CD4-positive, alpha-beta memory T cell (primary cell): Measurements from ENCODE around the gene FOCAD. TPM values are rescaled to one million over a fixed set of nuclear protein-coding genes. Genes with fewer than 3 reads are reported as not detected.

Experiments
- CTCF ChIA-PET: fragments of 350-600 bp; sonication (Branson Sonifier 250); formaldehyde crosslinking; loops from one replicate; lab custom pipeline; 2021; ENCODE audit warnings: inconsistent platforms; ENCODE audit not compliant: partially characterized antibody; lab: Charles Lee
- POLR2A ChIA-PET: fragments of 350-600 bp; sonication (Branson Sonifier 250); formaldehyde crosslinking; loops from one replicate; lab custom pipeline; 2021; ENCODE audit not compliant: partially characterized antibody; lab: Charles Lee
- DNase-seq, 5 donors: peaks; one replicate each; pipeline versions ENCODE4 v3.0.0 to v3.0.0-alpha.2; 2020 to 2022; ENCODE audit warnings: mixed read lengths in 1 of 5
- H3K27ac ChIP-seq: one replicate; pipeline ENCODE4 v1.7.0; 2013; ENCODE audit warnings: low read depth, low read length
- H3K27me3 ChIP-seq: 2 replicates; pipeline ENCODE4 v1.7.0; 2013; ENCODE audit warnings: mild to moderate bottlenecking, low read length, moderate library complexity; ENCODE audit not compliant: insufficient read depth
- H3K36me3 ChIP-seq: 2 replicates; pipeline ENCODE4 v1.7.0; 2013; ENCODE audit warnings: mild to moderate bottlenecking, low read length, moderate library complexity; ENCODE audit not compliant: insufficient read depth
- H3K4me1 ChIP-seq: 2 replicates; pipeline ENCODE4 v1.7.0; 2013; ENCODE audit warnings: mild to moderate bottlenecking, low read length, moderate library complexity; ENCODE audit not compliant: insufficient read depth
- H3K4me3 ChIP-seq, 2 donors: one replicate each; pipeline ENCODE4 v1.7.0; 2013; ENCODE audit warnings: low read length in 2 of 2, mild to moderate bottlenecking in 1 of 2
- H3K9me3 ChIP-seq, 2 donors: one replicate each; pipeline ENCODE4 v1.7.0; 2013; ENCODE audit warnings: low read length in 2 of 2, control low read depth in 1 of 2; ENCODE audit not compliant: control insufficient read depth in 1 of 2
- H3K27ac Mint-ChIP-seq, 7 donors: one replicate each; pipeline ENCODE4 v1.8.0; 2020 to 2021; ENCODE audit warnings: mixed read lengths in 7 of 7, mild to moderate bottlenecking in 6 of 7, inconsistent platforms in 3 of 7, moderate library complexity in 3 of 7
- H3K27me3 Mint-ChIP-seq, 2 donors: one replicate each; pipeline ENCODE4 v1.8.0; 2020 to 2021; ENCODE audit warnings: mixed read lengths in 2 of 2
- H3K36me3 Mint-ChIP-seq, 2 donors: one replicate each; pipeline ENCODE4 v1.8.0; 2020 to 2021; ENCODE audit warnings: mixed read lengths in 2 of 2, inconsistent platforms in 1 of 2, mild to moderate bottlenecking in 1 of 2
- H3K4me1 Mint-ChIP-seq, 4 donors: one replicate each; pipeline ENCODE4 v1.8.0; 2020 to 2021; ENCODE audit warnings: mixed read lengths in 4 of 4, mild to moderate bottlenecking in 1 of 4
- H3K4me3 Mint-ChIP-seq, 8 donors: one replicate each; pipeline ENCODE4 v1.8.0; 2020 to 2021; ENCODE audit warnings: mixed read lengths in 8 of 8, mild to moderate bottlenecking in 7 of 8, moderate library complexity in 6 of 8, inconsistent platforms in 3 of 8
- H3K9me3 Mint-ChIP-seq, 8 donors: one replicate each; pipeline ENCODE4 v1.8.0; 2020 to 2021; ENCODE audit warnings: mixed read lengths in 8 of 8, mild to moderate bottlenecking in 5 of 8, inconsistent platforms in 3 of 8, moderate library complexity in 1 of 8
- intact Hi-C: fragments of 100-400 bp; cut with micrococcal nuclease; formaldehyde crosslinking; loops from one replicate; pipeline ENCODE4 v1.15.1; 2023
- polyA plus RNA-seq, 2 donors: library from polyadenylated mRNA; unstranded; fragments of 300-500 nt; fragmentation: Illumina TruSeq; gene quantifications; one replicate each; pipeline ENCODE4 v1.2.3, GENCODE V29; 2021
- total RNA-seq, 2 experiments: library from RNA; stranded (reverse); gene quantifications; one replicate each; pipeline ENCODE4 v1.2.3, GENCODE V29; 2021

Gene FOCAD
- total and polyA plus RNA-seq, 4 experiments from 2014 or later = 12.4 to 20.6 (median 17.5) TPM

DNA sequence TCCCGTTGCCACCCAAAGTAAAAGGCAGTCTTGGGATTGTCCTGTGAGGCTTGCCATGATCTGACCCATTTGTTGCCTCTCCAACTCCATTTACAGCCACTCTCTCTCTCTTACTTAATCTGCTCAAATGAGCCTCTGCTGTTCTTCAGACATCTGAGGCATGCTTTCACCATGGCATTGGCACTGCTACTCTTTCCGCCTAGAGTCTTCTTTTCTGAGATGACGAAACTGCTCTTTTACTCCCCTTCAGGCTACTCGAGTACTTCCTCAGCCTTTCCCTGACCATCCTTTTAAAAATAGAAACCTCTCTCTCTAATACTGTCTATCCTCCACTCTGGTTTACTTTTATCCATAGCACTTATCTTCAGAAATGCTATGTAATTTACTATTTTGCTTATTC, 9.0 kb downstream of the FOCAD start:
- H3K27me3 Mint-ChIP-seq = no peaks in the 10 kb centered on the region
- ChIA-PET POLR2A (interaction anchor here (1.6 kb wide), 1 partner anchor 9 kb away, joined by 4 read pairs; the partner anchor contains the start of gene FOCAD), CTCF (no interaction called here)
- H3K27ac Mint-ChIP-seq = no peak overlapping the region
- H3K4me3 Mint-ChIP-seq = no peak overlapping the region
- Histone ChIP-seq H3K9me3 (no peaks in the 10 kb centered on the region), H3K36me3 (no peaks in the 10 kb centered on the region), H3K4me3 (no peak overlapping the region), H3K27me3 (no peaks in the 10 kb centered on the region), H3K4me1 (peaks cover 6% of the 10 kb centered on the region), H3K27ac (no peak overlapping the region)
- no peaks in the 10 kb centered on the region for H3K9me3 Mint-ChIP-seq
- DNase-seq = no peak
- H3K4me1 Mint-ChIP-seq = peaks cover 0 to 8% (median under 1%) of the 10 kb centered on the region in 4 donors
- peaks cover 0 to 5% of the 10 kb centered on the region in 2 donors for H3K36me3 Mint-ChIP-seq
- intact Hi-C loops = no loop called here

DNA sequence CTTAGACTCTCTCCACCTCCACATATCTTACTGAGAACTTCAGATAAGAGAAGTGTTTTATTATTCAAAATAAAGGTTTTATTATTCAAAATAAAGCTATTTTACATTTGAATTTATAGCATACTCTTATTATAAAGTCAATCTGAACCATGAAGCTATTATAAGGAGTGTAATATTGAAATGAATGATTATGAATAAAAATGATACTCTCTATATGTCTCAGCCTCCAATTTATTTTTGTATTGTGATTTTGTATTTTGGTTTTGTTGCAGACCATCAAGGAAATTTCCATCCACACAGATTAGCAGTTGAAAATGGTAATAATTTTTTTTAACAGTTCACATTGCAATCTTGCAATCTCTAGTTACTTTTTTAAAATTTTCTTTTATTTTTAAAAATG, 10.2 kb downstream of the FOCAD start:
- H3K4me1 ChIP-seq = peaks cover 6% of the 10 kb centered on the region
- DNase-seq = no peak
- intact Hi-C loops = no loop called here
- no peak overlapping the region for H3K4me3 Mint-ChIP-seq
- H3K4me3 ChIP-seq = no peak overlapping the region
- no peaks in the 10 kb centered on the region for H3K27me3 ChIP-seq
- H3K27me3 Mint-ChIP-seq = no peaks in the 10 kb centered on the region
- no peak overlapping the region for H3K27ac ChIP-seq
- peaks cover 0 to 5% of the 10 kb centered on the region in 2 donors for H3K36me3 Mint-ChIP-seq
- peaks cover 0 to 10% (median 3%) of the 10 kb centered on the region in 4 donors for H3K4me1 Mint-ChIP-seq
- POLR2A ChIA-PET = no interaction called here
- CTCF ChIA-PET = interaction anchor here (0.6 kb wide), 1 partner anchor 552 kb away, joined by 3 read pairs; no protein-coding TSS in a partner anchor
- no peaks in the 10 kb centered on the region for H3K36me3 ChIP-seq
- no peak overlapping the region for H3K27ac Mint-ChIP-seq
- H3K9me3 Mint-ChIP-seq = no peaks in the 10 kb centered on the region
- no peaks in the 10 kb centered on the region for H3K9me3 ChIP-seq

DNA sequence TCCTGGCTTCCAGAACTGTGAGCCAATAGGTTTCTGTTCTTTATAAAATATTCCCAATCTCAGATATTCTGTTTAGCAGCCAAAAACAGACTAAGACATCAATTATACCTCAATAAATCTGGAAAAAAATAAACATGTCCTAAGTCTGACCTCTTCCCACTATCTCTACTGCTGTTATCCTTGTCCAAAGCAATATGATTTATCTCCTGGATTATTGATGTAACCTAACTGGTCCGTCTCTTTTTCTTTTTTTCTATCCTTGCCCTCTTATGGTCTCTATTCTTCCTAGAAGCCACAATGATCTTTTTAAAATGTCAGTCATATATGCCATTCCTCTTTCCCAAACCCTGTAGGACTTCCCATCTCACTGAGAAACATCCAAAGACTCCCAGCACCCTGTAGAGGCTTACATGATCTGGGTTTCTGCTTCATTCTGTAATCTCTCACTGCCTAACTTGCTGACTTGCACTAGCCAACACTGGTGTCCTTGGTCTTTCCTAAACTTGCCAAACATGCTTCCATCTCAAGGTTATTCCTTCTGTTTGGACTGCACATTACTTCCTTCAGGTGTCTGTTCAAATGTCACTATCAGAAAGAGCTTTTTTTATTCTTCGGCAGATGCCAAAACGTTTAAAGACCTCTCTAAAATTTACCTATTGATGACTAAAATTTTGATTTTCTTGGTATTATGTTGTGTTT, 13.1 kb downstream of the FOCAD start:
- H3K4me1 Mint-ChIP-seq = peaks cover 0 to 7% (median 5%) of the 10 kb centered on the region in 4 donors
- H3K36me3 Mint-ChIP-seq = peaks cover 0 to 3% of the 10 kb centered on the region in 2 donors
- DNase-seq = no peak
- H3K4me3 ChIP-seq = no peak overlapping the region
- CTCF ChIA-PET = no interaction called here
- H3K27me3 ChIP-seq = no peaks in the 10 kb centered on the region
- H3K27ac Mint-ChIP-seq = peak overlapping the region in 2 of 7 donors; percentile 14 to 52
- H3K9me3 ChIP-seq = no peaks in the 10 kb centered on the region
- POLR2A ChIA-PET = no interaction called here
- H3K4me1 ChIP-seq = peaks cover 6% of the 10 kb centered on the region
- intact Hi-C loops = no loop called here
- H3K36me3 ChIP-seq = no peaks in the 10 kb centered on the region
- no peaks in the 10 kb centered on the region for H3K9me3 Mint-ChIP-seq
- no peak overlapping the region for H3K4me3 Mint-ChIP-seq
- H3K27ac ChIP-seq = no peak overlapping the region
- H3K27me3 Mint-ChIP-seq = no peaks in the 10 kb centered on the region

DNA sequence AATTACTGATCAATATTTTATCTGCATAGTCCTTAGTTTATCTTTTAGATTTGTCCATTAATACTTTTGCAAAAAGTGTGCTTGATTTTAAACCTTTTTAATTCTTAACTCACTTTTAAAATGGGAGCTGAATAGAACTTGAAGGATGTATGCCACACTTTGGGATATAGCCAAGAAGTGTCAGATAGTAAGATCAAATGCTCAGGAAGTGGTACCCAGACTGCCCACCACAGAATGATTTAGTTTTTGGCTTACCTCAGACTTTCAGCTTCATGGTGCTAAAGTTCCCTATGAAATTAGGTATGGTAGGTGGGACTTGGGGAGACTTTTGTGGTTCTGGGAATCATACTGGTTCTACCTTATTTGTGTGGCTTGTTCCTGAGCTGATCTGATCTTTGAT, 14.7 kb downstream of the FOCAD start:
- no peak overlapping the region for H3K4me3 ChIP-seq
- no peak overlapping the region for H3K4me3 Mint-ChIP-seq
- H3K9me3 Mint-ChIP-seq = no peaks in the 10 kb centered on the region
- no peak for DNase-seq
- H3K27ac Mint-ChIP-seq = peak overlapping the region in 1 of 7 donors; percentile 14
- H3K36me3 Mint-ChIP-seq = no peaks in the 10 kb centered on the region
- no peaks in the 10 kb centered on the region for H3K27me3 Mint-ChIP-seq
- POLR2A ChIA-PET = no interaction called here
- intact Hi-C loops = no loop called here
- CTCF ChIA-PET = no interaction called here
- H3K4me1 ChIP-seq = no peaks in the 10 kb centered on the region
- H3K4me1 Mint-ChIP-seq = peaks cover 0 to 6% (median 3%) of the 10 kb centered on the region in 4 donors
- H3K36me3 ChIP-seq = no peaks in the 10 kb centered on the region
- no peaks in the 10 kb centered on the region for H3K27me3 ChIP-seq
- H3K27ac ChIP-seq = no peak overlapping the region
- H3K9me3 ChIP-seq = no peaks in the 10 kb centered on the region

DNA sequence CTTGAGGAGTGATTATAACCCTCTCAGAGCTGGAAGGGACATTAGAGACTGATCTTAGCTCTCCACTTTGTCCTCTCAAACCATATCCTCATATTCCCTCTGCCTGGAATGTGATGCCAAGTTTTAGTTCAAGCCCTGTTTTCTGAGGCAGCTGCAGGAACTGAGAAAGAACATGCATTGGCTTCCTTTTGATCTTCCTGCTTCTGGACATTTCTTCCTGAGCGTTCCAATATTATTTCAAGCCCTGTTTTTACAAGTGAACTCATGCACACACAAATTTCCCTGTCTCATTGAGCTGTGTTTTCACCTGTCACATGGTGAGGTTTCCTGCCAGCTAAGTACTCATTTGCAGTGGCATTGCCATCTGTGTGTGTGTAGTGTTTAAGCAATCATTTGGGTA, 17.0 kb downstream of the FOCAD start:
- no peaks in the 10 kb centered on the region for H3K4me1 ChIP-seq
- Mint-ChIP-seq H3K27me3 (no peaks in the 10 kb centered on the region), H3K4me1 (peaks cover 0 to 6% (median 3%) of the 10 kb centered on the region in 4 donors), H3K36me3 (no peaks in the 10 kb centered on the region), H3K9me3 (no peaks in the 10 kb centered on the region), H3K27ac (no peak overlapping the region), H3K4me3 (no peak overlapping the region)
- ChIA-PET CTCF (no interaction called here), POLR2A (no interaction called here)
- intact Hi-C loops = no loop called here
- no peak overlapping the region for H3K4me3 ChIP-seq
- H3K36me3 ChIP-seq = no peaks in the 10 kb centered on the region
- no peak overlapping the region for H3K27ac ChIP-seq
- no peaks in the 10 kb centered on the region for H3K9me3 ChIP-seq
- no peak for DNase-seq
- H3K27me3 ChIP-seq = no peaks in the 10 kb centered on the region

DNA sequence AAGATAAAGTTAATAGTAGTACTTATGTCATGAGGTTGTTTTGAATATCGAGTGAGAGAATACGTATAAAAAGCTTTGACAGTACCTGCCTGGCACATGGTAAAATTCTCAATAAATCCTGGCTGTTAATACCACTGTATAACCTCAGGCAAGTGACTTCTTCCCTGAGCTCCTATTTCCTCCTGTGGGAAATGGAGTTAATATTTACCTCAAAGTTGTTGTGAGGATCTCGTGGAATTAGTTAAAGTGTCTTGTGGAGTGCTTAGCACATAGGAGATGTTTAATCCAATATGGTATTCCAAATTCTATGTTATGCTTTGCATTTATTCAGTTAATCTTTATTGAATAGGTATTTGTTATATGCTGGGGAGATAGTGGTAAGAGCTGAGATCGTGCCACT, 18.5 kb downstream of the FOCAD start:
- POLR2A ChIA-PET = no interaction called here
- intact Hi-C loops = no loop called here
- Histone ChIP-seq H3K4me1 (no peaks in the 10 kb centered on the region), H3K4me3 (no peak overlapping the region), H3K27me3 (no peaks in the 10 kb centered on the region), H3K9me3 (no peaks in the 10 kb centered on the region), H3K27ac (no peak overlapping the region), H3K36me3 (no peaks in the 10 kb centered on the region)
- H3K27me3 Mint-ChIP-seq = no peaks in the 10 kb centered on the region
- no peaks in the 10 kb centered on the region for H3K9me3 Mint-ChIP-seq
- H3K4me3 Mint-ChIP-seq = no peak overlapping the region
- H3K4me1 Mint-ChIP-seq = peaks cover 0 to 6% (median 3%) of the 10 kb centered on the region in 4 donors
- peak overlapping the region in 1 of 7 donors; percentile 76 for H3K27ac Mint-ChIP-seq
- CTCF ChIA-PET = interaction anchor here (1.1 kb wide), 2 partner anchors 13 to 19 kb away, joined by 3 read pairs; partner anchors contain the start of gene FOCAD
- no peak for DNase-seq
- peaks cover 0 to 6% of the 10 kb centered on the region in 2 donors for H3K36me3 Mint-ChIP-seq

DNA sequence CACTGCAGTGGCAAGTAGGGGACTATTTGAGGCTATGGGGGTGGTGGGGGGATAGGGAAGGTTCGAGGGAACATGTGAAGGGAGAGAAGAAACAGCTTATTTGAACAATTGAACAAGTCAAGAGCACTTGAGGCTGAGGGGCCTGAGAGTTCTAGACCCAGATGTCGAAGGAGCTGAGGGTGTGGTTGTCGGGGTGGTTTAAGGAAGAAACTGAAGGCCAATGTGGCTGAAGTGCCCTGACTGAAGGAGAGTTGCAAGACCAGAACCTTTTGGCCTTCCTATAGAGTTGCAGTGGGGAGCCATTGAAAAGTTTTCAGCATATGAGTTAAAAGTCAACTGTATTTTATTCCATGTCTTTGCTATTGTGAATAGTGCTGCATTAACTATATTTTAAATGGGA, 19.1 kb downstream of the FOCAD start:
- no peaks in the 10 kb centered on the region for H3K4me1 ChIP-seq
- CTCF ChIA-PET = interaction anchor here (1.1 kb wide), 2 partner anchors 12 to 19 kb away, joined by 3 read pairs; partner anchors contain the start of gene FOCAD
- intact Hi-C loops = no loop called here

More for the DNA sequence above, 19.1 kb downstream of the FOCAD start:
- no peaks in the 10 kb centered on the region for H3K9me3 Mint-ChIP-seq
- H3K4me3 Mint-ChIP-seq = no peak overlapping the region
- no peak overlapping the region for H3K4me3 ChIP-seq
- H3K27ac ChIP-seq = no peak overlapping the region
- H3K27me3 Mint-ChIP-seq = no peaks in the 10 kb centered on the region
- POLR2A ChIA-PET = no interaction called here
- no peaks in the 10 kb centered on the region for H3K27me3 ChIP-seq
- no peak for DNase-seq
- H3K9me3 ChIP-seq = no peaks in the 10 kb centered on the region
- peaks cover 0 to 6% (median 4%) of the 10 kb centered on the region in 4 donors for H3K4me1 Mint-ChIP-seq
- no peak overlapping the region for H3K27ac Mint-ChIP-seq
- H3K36me3 Mint-ChIP-seq = peaks cover 0 to 6% of the 10 kb centered on the region in 2 donors
- no peaks in the 10 kb centered on the region for H3K36me3 ChIP-seq
